HCT116 (cell line): ENCODE data around the gene NKX2-1.

Experiments
- CTCF ChIP-seq, 3 experiments: fragments of 200-600 bp in 1 of 3; sonication (generic) in 1 of 3; IDR thresholded peaks in 2 of 3; conservative IDR thresholded peaks in 1 of 3; 2 replicates each; pipeline ENCODE4 v1.5.1; 2012 to 2017; ENCODE audit warnings: low read depth in 2 of 3, low read length in 2 of 3, antibody characterized with exemption in 1 of 3, borderline replicate concordance in 1 of 3, control low read depth in 1 of 3, mild to moderate bottlenecking in 1 of 3, mixed read lengths in 1 of 3, mixed run types in 1 of 3, moderate library complexity in 1 of 3; ENCODE audit not compliant: insufficient read depth in 1 of 3
- ELF1 ChIP-seq: IDR thresholded peaks from 2 replicates; pipeline ENCODE4 v1.6.1; 2012; ENCODE audit warnings: low read depth, borderline replicate concordance
- EZH2 ChIP-seq: fragments of 200-600 bp; sonication (generic); IDR thresholded peaks from 2 replicates; pipeline ENCODE4 v1.6.1; 2017; ENCODE audit warnings: antibody characterized with exemption, mixed run types
- JUND ChIP-seq: IDR thresholded peaks from 2 replicates; pipeline ENCODE4 v1.6.1; 2012
- POLR2A ChIP-seq: IDR thresholded peaks from 2 replicates; pipeline ENCODE4 v1.7.0; 2011; ENCODE audit warnings: borderline replicate concordance; ENCODE audit not compliant: insufficient read depth, insufficient read length; ENCODE audit errors: extremely low read depth
- POLR2AphosphoS5 ChIP-seq: IDR thresholded peaks from 2 replicates; pipeline ENCODE4 v1.6.1; 2011; ENCODE audit warnings: mild to moderate bottlenecking, low read depth, low read length, moderate library complexity
- RAD21 ChIP-seq: IDR thresholded peaks from 2 replicates; pipeline ENCODE4 v1.6.1; 2012; ENCODE audit warnings: low read depth, mild to moderate bottlenecking
- REST ChIP-seq: IDR thresholded peaks from 2 replicates; pipeline ENCODE4 v1.6.1; 2012; ENCODE audit warnings: low read depth
- SP1 ChIP-seq: IDR thresholded peaks from 2 replicates; pipeline ENCODE4 v1.6.1; 2012; ENCODE audit warnings: low read depth
- TCF7L2 ChIP-seq: IDR thresholded peaks from 2 replicates; pipeline ENCODE4 v1.7.0; 2011; ENCODE audit warnings: borderline replicate concordance, inconsistent platforms; ENCODE audit not compliant: insufficient read depth, insufficient read length; ENCODE audit errors: extremely low read depth
- ZNF274 ChIP-seq: fragments of 200-500 bp; sonication (Bioruptor generic); IDR thresholded peaks from 2 replicates; pipeline ENCODE4 v1.6.1; 2014; ENCODE audit warnings: mild to moderate bottlenecking, low read depth, low read length, inconsistent platforms
- TF ChIP-seq, protein P1 (sequence below): IDR thresholded peaks from 2 replicates; pipeline ENCODE4 v1.6.1; 2012

DNA sequence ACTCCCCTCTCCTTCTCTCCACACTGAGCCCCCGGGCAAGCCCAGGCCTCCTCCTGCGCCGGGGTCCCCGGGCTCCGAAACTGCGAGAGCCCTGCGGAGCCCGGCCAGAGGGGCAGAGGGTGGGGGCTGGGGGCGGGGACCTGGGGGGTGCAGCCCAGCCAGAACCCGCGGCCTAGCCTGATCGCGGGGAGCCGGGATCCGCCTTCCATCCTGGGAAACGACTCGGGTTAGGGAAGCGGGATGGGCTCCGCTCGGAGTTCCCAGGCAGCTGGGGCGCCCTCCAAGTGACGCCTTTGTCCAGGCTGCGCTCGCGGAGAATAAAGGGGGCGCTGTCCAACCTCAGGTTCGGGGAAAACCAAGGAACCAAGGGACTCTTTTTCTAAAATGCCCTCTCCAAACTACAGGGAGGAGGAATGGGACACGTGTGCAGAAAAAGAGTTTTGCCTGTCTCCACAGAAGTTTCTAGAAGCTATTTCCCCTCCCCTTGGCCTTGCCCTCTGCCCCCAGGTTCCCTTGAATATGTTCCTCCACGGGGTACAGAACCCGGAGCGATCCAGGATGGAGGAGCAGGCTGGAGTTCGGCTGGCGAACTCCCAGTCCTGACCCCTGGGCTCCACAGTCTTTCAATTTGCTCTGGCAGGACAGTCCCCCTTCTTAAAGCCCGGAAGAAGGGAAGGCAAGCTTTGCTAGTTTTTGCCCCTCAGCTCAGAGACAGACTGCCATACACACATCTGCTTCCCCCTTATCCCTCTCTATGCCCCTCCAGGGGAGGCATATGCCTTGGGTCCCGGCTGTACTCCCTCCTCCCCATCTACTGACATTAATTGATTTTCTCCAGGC, 13.9 kb downstream of the NKX2-1 start:
- TF ChIP-seq CTCF (IDR thresholded peaks at IDR 0.05 in 2 of 3, conservative IDR thresholded peaks at IDR 0.05 in 1 of 3; ENCODE audit: borderline replicate concordance in 1 of 3, insufficient read depth in 1 of 3, low read depth in 2 of 3, low read length in 2 of 3) (no peak), EZH2 (no peak), POLR2A (no peak), ELF1 (no peak), ZNF274 (no peak), TCF7L2 (no peak), SP1 (no peak), POLR2AphosphoS5 (no peak), RAD21 (no peak), JUND (no peak), REST (no peak)
- TF ChIP-seq, protein P1, sequence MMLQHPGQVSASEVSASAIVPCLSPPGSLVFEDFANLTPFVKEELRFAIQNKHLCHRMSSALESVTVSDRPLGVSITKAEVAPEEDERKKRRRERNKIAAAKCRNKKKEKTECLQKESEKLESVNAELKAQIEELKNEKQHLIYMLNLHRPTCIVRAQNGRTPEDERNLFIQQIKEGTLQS: no peak
